B cell (primary cell): Measurements from ENCODE around the gene HNRNPLL.
"Not testable (repeated sequence)": the region's sequence is repeated elsewhere in the genome, so short reads cannot be mapped to it uniquely, and the experiment has no call there.

Experiments
- CTCF ChIP-seq: fragments of 200-600 bp; IDR thresholded peaks from one replicate; pipeline ENCODE4 v1.8.0; 2022; ENCODE audit warnings: antibody characterized with exemption, mild to moderate bottlenecking
- EZH2 ChIP-seq: IDR thresholded peaks from 2 replicates; pipeline ENCODE4 v1.6.1; 2012; ENCODE audit warnings: borderline replicate concordance, low read depth, mild to moderate bottlenecking, moderate library complexity, low read length; ENCODE audit not compliant: insufficient read depth, poor library complexity, severe bottlenecking

- not testable (repeated sequence) for TF ChIP-seq CTCF, EZH2
These were observed 41.2 kb upstream of the HNRNPLL start for GRCh38 chr2:38643683-38644511.
